Measurements from ENCODE around the gene FNDC3A. TPM values are rescaled to one million over a fixed set of nuclear protein-coding genes. Genes with fewer than 3 reads are reported as not detected.
"Not testable (repeated sequence)": the region's sequence is repeated elsewhere in the genome, so short reads cannot be mapped to it uniquely, and the experiment has no call there.

Gene FNDC3A
- total RNA-seq, 2 experiments from 2014 or later, result 21.1 to 21.6 TPM

DNA sequence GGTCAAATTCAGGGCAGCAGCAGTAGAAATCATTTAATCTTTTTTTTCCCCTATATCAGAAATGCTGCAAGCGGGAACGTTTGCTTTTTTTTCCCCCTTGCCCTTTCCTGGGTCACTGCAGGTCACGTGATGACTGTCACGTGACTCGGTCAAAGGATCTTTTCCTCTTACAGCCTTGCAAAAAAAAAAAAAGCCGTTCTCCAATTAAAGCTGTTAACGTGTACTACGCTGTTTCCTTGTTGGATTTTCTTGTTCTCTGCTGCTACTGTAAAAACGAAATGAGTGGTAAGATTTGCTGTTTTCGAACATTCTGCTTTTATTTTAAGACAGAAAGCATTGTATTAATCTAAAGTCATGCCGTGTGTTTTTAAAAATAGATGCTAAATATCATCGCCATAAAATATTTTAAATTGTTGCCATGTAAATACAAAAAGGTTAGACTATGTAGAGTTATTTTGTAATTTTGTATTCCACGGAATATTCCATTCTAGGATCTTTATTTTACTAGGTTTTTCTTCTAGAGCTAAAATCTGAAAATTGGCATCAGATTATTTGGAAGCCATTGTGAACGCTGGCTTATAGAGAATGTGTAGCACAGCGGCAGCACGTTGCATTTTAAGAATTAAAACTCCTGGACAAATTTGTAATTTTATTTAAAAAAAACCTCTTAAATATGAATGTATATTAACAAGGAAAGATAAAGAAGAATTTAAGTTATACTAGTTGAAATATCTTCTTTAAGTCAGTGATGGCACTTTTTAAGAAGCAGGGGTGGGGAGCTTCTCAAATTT lies 134.6 kb downstream of the FNDC3A start:
- Mint-ChIP-seq H3K4me3 (peak overlapping the region; percentile 85), H3K27me3 (no peaks in the 10 kb centered on the region), H3K9me3 (no peaks in the 10 kb centered on the region), H3K36me3 (peaks cover 2% of the 10 kb centered on the region), H3K4me1 (ENCODE audit: low read depth) (peaks cover 26% of the 10 kb centered on the region), H3K27ac (peak overlapping the region; percentile 78)
- intact Hi-C loops (cut with micrococcal nuclease), result loop anchor here (2.0 kb wide), 1 partner anchor 134 kb away; no protein-coding TSS in a partner anchor
- ChIA-PET CTCF (interaction anchor here (0.6 to 1.3 kb wide), 4 partner anchors 8 to 859 kb away, joined by 3 to 5 read pairs (median 3); no protein-coding TSS in a partner anchor), POLR2A (interaction anchor here (0.6 to 0.7 kb wide), 6 partner anchors 80 to 624 kb away, joined by 3 read pairs; no protein-coding TSS in a partner anchor)
- peak; percentile 85 for DNase-seq

DNA sequence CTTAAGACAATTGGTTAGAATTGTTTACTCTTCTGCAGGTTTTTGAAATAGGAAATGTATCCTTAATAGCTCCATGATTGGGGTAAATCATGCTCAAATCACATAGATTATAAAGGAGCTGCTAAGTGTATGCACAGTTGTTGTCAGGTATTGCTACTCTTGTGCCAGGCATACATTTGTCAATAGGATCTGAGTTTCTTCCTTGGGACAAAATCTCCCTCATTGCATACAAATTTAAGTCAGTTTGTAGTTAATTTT lies 135.1 kb downstream of the FNDC3A start:
- intact Hi-C loops (cut with micrococcal nuclease), result loop anchor here (2.0 kb wide), 1 partner anchor 134 kb away; no protein-coding TSS in a partner anchor
- Mint-ChIP-seq H3K4me3 (peak overlapping the region; percentile 85), H3K27me3 (no peaks in the 10 kb centered on the region), H3K4me1 (ENCODE audit: low read depth) (peaks cover 30% of the 10 kb centered on the region), H3K9me3 (no peaks in the 10 kb centered on the region), H3K27ac (no peak overlapping the region), H3K36me3 (peaks cover 8% of the 10 kb centered on the region)
- no peak for DNase-seq
- ChIA-PET POLR2A (no interaction called here), CTCF (interaction anchor here (0.6 to 1.3 kb wide), 4 partner anchors 9 to 860 kb away, joined by 3 to 5 read pairs (median 3); no protein-coding TSS in a partner anchor)

DNA sequence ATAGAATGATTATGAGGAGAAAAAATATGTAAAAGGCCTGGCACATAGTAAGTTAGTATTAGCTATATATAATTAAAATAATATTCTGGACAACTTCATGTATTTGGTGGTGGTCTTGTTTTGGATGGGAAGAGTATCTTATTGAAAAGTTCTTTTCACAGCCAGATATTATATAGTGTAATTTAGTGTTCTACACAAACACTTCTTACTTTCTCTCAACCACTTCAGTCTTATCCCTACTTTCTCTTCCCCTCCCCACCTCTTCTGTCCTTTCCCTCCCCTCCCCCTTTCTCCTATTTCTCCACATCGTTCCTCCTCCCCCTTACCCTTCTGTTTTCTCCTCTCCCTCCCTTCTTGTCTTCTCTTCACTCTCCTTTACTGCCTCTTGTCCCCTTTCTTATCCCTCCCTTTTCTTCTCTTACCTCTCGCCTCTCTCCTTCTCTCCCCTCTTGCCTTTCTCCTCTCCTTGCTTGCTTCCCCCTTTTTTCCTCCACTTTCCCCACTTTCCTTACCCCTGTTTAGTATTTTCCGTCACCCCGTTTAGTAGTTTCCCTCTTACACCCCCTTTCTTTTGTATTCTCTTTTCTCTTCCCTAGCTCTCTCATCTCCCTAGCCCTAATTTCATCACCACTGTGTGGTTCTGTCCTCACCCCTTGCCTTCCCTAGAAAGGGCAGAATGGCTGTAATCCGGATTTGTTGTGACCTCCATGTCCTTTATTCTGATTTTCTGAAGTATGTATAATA lies 137.2 kb downstream of the FNDC3A start:
- Mint-ChIP-seq H3K36me3 (peaks cover 19% of the 10 kb centered on the region), H3K4me1 (ENCODE audit: low read depth) (peaks cover 31% of the 10 kb centered on the region), H3K9me3 (no peaks in the 10 kb centered on the region), H3K27me3 (no peaks in the 10 kb centered on the region), H3K27ac (no peak overlapping the region), H3K4me3 (no peak overlapping the region)
- DNase-seq, result no peak
- CTCF ChIA-PET, result interaction anchor here (1.1 kb wide), 1 partner anchor 11 kb away, joined by 3 read pairs; no protein-coding TSS in a partner anchor
- intact Hi-C loops (cut with micrococcal nuclease), result no loop called here
- POLR2A ChIA-PET, result no interaction called here

DNA sequence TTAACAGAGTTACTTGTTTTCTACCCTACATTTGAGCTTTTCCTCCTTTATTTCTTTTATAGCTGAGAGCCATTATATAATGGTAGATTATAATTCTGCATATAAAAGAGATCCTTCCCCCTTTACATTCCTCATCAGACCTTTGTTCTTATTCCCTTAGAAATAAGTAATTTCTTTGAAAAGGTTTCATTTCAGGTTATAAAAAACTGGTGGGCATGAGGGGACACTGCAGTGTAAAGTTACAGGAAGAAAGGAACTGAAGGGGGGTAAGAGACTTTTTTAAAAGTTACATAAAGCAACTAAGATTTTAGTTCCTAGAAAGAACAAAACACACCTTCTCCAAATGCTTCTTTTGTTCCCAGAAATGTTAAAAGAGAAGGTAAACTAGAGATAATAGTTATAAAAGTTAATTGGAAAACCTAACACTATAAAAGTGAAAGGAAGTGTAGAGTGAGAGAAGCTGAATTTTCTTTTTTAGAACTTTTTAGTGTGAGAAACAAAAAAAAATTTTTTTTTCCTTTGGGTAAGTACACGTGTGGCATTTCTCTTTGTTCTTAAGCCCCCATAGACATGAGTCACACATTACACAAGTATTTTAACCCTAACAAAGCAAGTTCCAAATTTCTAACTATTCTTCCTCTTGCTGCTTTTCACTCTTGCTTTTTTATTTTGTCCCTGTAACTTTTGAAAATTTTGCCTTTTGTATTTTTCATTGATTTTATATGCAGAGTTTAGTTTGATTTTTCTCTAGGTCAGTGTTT lies 138.0 kb downstream of the FNDC3A start:
- CTCF ChIA-PET, result no interaction called here
- no peaks in the 10 kb centered on the region for H3K9me3 Mint-ChIP-seq
- H3K36me3 Mint-ChIP-seq, result peaks cover 21% of the 10 kb centered on the region
- H3K27me3 Mint-ChIP-seq, result no peaks in the 10 kb centered on the region
- H3K4me3 Mint-ChIP-seq, result peak overlapping the region; percentile 4
- peak overlapping the region; percentile 57 for H3K27ac Mint-ChIP-seq
- no peak for DNase-seq
- H3K4me1 Mint-ChIP-seq (ENCODE audit: low read depth), result peaks cover 31% of the 10 kb centered on the region
- intact Hi-C loops (cut with micrococcal nuclease), result no loop called here
- POLR2A ChIA-PET, result no interaction called here

GRCh38 chr13:49116873-49117272 lies 141.2 kb downstream of the FNDC3A start:
- no peak overlapping the region for H3K4me3 Mint-ChIP-seq
- CTCF ChIA-PET, result no interaction called here
- no peak overlapping the region for H3K27ac Mint-ChIP-seq
- intact Hi-C loops (cut with micrococcal nuclease), result no loop called here
- no peaks in the 10 kb centered on the region for H3K27me3 Mint-ChIP-seq
- H3K4me1 Mint-ChIP-seq (ENCODE audit: low read depth), result peaks cover 31% of the 10 kb centered on the region
- H3K9me3 Mint-ChIP-seq, result no peaks in the 10 kb centered on the region
- peaks cover 41% of the 10 kb centered on the region for H3K36me3 Mint-ChIP-seq
- DNase-seq, result no peak
- POLR2A ChIA-PET, result no interaction called here

GRCh38 chr13:49118455-49118854 lies 142.7 kb downstream of the FNDC3A start:
- H3K9me3 Mint-ChIP-seq; intact Hi-C loops (cut with micrococcal nuclease); H3K27me3 Mint-ChIP-seq; H3K4me3 Mint-ChIP-seq; CTCF ChIA-PET; DNase-seq; H3K27ac Mint-ChIP-seq: not testable (repeated sequence)
- POLR2A ChIA-PET, result interaction anchor here (1.4 kb wide), 1 partner anchor 11 kb away, joined by 3 read pairs; no protein-coding TSS in a partner anchor
- Mint-ChIP-seq H3K36me3 (peaks cover 41% of the 10 kb centered on the region), H3K4me1 (ENCODE audit: low read depth) (peaks cover 20% of the 10 kb centered on the region)

DNA sequence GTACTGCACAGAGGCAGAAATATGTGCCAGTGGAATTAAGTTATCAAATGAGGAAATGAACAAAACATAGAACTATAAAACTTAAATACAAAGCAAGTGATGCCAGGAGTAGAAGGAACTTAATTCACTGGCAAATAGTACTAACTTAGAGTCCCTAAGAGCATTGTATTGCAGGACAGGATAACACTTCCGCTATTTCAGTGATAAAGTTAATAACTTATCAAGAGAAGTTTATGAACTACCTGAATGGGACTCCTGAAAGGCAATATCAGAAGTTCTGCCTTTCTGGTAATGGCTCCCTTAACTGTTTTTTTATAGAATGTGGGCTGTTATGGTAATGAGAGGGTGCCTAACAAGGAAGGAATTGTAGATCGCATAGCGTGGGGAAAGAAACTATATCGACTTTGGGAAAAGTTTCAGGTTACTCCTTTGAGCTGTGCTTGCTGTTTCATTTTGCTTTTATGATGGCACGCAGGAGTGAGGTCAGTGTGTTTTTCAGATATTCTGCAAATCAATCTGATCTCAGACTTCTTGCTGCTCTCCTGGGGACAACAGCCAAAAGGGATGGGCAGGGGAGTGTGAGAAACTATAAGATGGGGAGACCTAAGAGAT lies 149.1 kb downstream of the FNDC3A start:
- no peak for DNase-seq
- ChIA-PET POLR2A (no interaction called here), CTCF (no interaction called here)
- no peak overlapping the region for H3K27ac Mint-ChIP-seq
- H3K4me3 Mint-ChIP-seq, result no peak overlapping the region
- intact Hi-C loops (cut with micrococcal nuclease), result no loop called here
- H3K4me1 Mint-ChIP-seq (ENCODE audit: low read depth), result peaks cover 16% of the 10 kb centered on the region
- H3K36me3 Mint-ChIP-seq, result peaks cover 10% of the 10 kb centered on the region
- H3K9me3 Mint-ChIP-seq, result no peaks in the 10 kb centered on the region
- H3K27me3 Mint-ChIP-seq, result no peaks in the 10 kb centered on the region

DNA sequence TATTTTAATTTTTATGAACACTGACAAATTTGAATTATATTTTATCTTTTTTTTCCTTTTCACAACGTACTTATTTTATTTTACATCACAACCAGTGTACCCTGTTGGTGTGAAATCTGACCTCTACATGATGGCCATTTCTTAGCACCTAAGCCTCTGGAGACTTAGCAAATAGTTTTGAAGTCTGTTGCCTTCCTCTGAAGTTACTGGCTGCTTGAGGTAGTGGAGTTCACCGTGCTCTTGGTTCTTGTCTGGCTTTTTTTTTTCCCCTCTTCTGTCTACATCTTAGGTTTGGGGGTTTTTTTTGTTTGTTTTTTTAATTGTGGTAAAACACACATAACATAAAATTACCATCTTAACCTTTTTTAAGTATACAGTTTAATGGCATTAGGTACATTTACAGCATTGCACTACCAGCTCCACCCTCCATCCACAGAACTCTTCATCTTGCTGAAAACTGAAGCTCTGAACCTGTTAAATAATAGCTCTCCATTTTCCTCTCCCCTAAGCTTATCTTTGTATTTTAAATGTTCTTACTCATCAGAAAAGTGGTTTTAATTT lies 150.3 kb downstream of the FNDC3A start:
- ChIA-PET CTCF (no interaction called here), POLR2A (no interaction called here)
- Mint-ChIP-seq H3K4me3 (no peak overlapping the region), H3K36me3 (peaks cover 7% of the 10 kb centered on the region), H3K9me3 (no peaks in the 10 kb centered on the region), H3K27ac (no peak overlapping the region), H3K4me1 (ENCODE audit: low read depth) (peaks cover 19% of the 10 kb centered on the region), H3K27me3 (no peaks in the 10 kb centered on the region)
- intact Hi-C loops (cut with micrococcal nuclease), result no loop called here
- no peak for DNase-seq

DNA sequence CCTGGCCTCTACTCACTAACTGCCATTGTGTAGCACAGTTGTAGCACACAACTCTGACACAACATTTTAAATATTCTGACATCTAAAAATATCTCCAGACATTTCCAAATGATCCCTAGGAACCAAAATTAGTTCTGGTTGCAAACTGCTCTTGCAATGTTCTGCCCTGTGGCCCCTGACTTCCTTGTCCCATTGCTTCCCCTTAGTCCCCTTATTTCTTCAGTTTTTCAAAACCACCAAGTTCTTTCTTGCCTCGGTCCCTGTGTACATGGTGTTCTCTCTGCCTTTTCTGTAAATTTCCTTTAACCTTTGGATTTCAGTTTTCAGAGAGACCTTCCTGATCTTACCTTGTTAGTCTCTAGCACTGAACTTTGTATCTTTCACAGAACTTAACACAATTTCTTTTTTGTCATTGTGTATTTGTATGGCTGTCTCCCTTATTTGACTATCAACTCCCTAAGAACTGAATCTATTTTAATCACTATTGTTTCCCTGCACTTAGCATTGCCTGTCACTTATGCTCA lies 156.8 kb downstream of the FNDC3A start:
- H3K36me3 Mint-ChIP-seq, result peaks cover 37% of the 10 kb centered on the region
- peaks cover 8% of the 10 kb centered on the region for H3K4me1 Mint-ChIP-seq (ENCODE audit: low read depth)
- H3K4me3 Mint-ChIP-seq, result no peak overlapping the region
- CTCF ChIA-PET, result no interaction called here
- intact Hi-C loops (cut with micrococcal nuclease), result no loop called here
- no peak for DNase-seq
- POLR2A ChIA-PET, result no interaction called here
- no peak overlapping the region for H3K27ac Mint-ChIP-seq
- no peaks in the 10 kb centered on the region for H3K27me3 Mint-ChIP-seq
- no peaks in the 10 kb centered on the region for H3K9me3 Mint-ChIP-seq

DNA sequence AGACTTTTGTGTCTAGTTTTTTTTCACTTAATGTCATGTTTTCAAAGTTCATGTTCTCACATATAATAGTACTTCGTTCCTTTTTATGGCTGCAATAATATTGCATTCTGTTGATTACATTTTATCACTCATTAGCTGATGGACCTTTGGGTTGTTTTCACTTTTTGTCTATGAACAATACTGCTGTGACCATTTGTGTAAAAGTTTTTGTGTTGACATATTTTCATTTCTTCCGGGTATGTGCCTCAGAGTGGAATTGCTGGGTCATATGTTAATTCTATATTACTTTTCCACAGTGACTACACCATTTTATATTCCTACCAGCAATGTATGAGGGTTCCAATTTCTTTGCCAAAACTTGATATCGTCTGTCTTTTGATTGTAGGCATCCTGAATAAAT lies 158.6 kb downstream of the FNDC3A start:
- intact Hi-C loops (cut with micrococcal nuclease), result no loop called here
- Mint-ChIP-seq H3K27ac (no peak overlapping the region), H3K9me3 (no peaks in the 10 kb centered on the region), H3K4me3 (no peak overlapping the region), H3K27me3 (no peaks in the 10 kb centered on the region), H3K4me1 (ENCODE audit: low read depth) (peaks cover 8% of the 10 kb centered on the region), H3K36me3 (peaks cover 37% of the 10 kb centered on the region)
- DNase-seq, result no peak
- ChIA-PET CTCF (no interaction called here), POLR2A (no interaction called here)

GRCh38 chr13:49137138-49137643 lies 161.5 kb downstream of the FNDC3A start:
- CTCF ChIA-PET; POLR2A ChIA-PET; H3K9me3 Mint-ChIP-seq; H3K27me3 Mint-ChIP-seq; H3K4me3 Mint-ChIP-seq; H3K27ac Mint-ChIP-seq; intact Hi-C loops (cut with micrococcal nuclease); DNase-seq: not testable (repeated sequence)
- peaks cover 23% of the 10 kb centered on the region for H3K4me1 Mint-ChIP-seq (ENCODE audit: low read depth)
- peaks cover 37% of the 10 kb centered on the region for H3K36me3 Mint-ChIP-seq
